SJCRH30 (cell line): Measurements from ENCODE around the gene MUSTN1. TPM values are rescaled to one million over a fixed set of nuclear protein-coding genes. Genes with fewer than 3 reads are reported as not detected.

Source experiments
- DNase-seq, 2 experiments: peaks; one replicate each; pipeline ENCODE4 v3.0.0-alpha.2; 2015 to 2020
- H3K27ac ChIP-seq: fragments of 250-450 bp; sonication (Bioruptor Pico); 2 replicates; pipeline ENCODE4 v1.5.1; 2020; ENCODE audit warnings: mild to moderate bottlenecking, moderate library complexity
- H3K27me3 ChIP-seq: fragments of 250-450 bp; sonication (Bioruptor Pico); 2 replicates; pipeline ENCODE4 v1.5.1; 2020; ENCODE audit warnings: mild to moderate bottlenecking, moderate library complexity
- H3K36me3 ChIP-seq: fragments of 250-450 bp; sonication (Bioruptor Pico); 2 replicates; pipeline ENCODE4 v1.5.1; 2020; ENCODE audit warnings: mild to moderate bottlenecking, moderate library complexity
- H3K4me1 ChIP-seq: fragments of 250-450 bp; sonication (Bioruptor Pico); 2 replicates; pipeline ENCODE4 v1.5.1; 2020; ENCODE audit warnings: mild to moderate bottlenecking, moderate library complexity
- H3K4me3 ChIP-seq: fragments of 250-450 bp; sonication (Bioruptor Pico); 2 replicates; pipeline ENCODE4 v1.5.1; 2020; ENCODE audit warnings: mild to moderate bottlenecking, moderate library complexity
- H3K9me3 ChIP-seq: fragments of 250-450 bp; sonication (Bioruptor Pico); replicated peaks from 2 replicates; pipeline ENCODE4 v1.5.1; 2020; ENCODE audit warnings: mild to moderate bottlenecking, moderate library complexity
- total RNA-seq: library from RNA; depleted of rRNA; stranded (reverse); fragments of >200 nt; shearing (Covaris generic); gene quantifications from 2 replicates; pipeline ENCODE4 v1.2.3, GENCODE V29; 2014

The MUSTN1 gene
- total RNA-seq, 1 experiment from 2014 or later: 35.7 TPM

- peaks cover 47% of the 10 kb centered on the region for H3K4me1 ChIP-seq
- peak overlapping the region; percentile 13 for H3K4me3 ChIP-seq
- H3K27me3 ChIP-seq: no peaks in the 10 kb centered on the region
- H3K27ac ChIP-seq: peak overlapping the region; percentile 57
- no peaks in the 10 kb centered on the region for H3K9me3 ChIP-seq
- peak; percentile 95 to 97 for DNase-seq
- H3K36me3 ChIP-seq: no peaks in the 10 kb centered on the region
Measured at GRCh38 chr3:52831500-52832301, 3.1 kb downstream of the MUSTN1 start.

- Histone ChIP-seq H3K9me3 (no peaks in the 10 kb centered on the region), H3K36me3 (no peaks in the 10 kb centered on the region), H3K27ac (peak within 1 kb of the TSS; percentile 57), H3K27me3 (no peaks in the 10 kb centered on the region), H3K4me3 (no peak within 1 kb of the TSS), H3K4me1 (peaks cover 45% of the 10 kb centered on the region)
- DNase-seq: no peak
Measured at GRCh38 chr3:52830535-52831258, 4.1 kb downstream of the MUSTN1 start, which contains the start of gene ITIH4. ITIH4 (minus strand) TSS chr3:52830672; CDS start chr3:52830642, 30 bp downstream.

- Histone ChIP-seq H3K27me3 (no peaks in the 10 kb centered on the region), H3K36me3 (no peaks in the 10 kb centered on the region), H3K4me3 (no peak overlapping the region), H3K9me3 (no peaks in the 10 kb centered on the region), H3K27ac (no peak overlapping the region), H3K4me1 (peaks cover 40% of the 10 kb centered on the region)
- no peak for DNase-seq
Measured at GRCh38 chr3:52829906-52830463, 4.8 kb downstream of the MUSTN1 start.

- Histone ChIP-seq H3K4me1 (peaks cover 40% of the 10 kb centered on the region), H3K27ac (no peak overlapping the region), H3K4me3 (no peak overlapping the region), H3K9me3 (no peaks in the 10 kb centered on the region), H3K36me3 (no peaks in the 10 kb centered on the region), H3K27me3 (no peaks in the 10 kb centered on the region)
- DNase-seq: no peak
Measured at GRCh38 chr3:52829482-52829881, 5.3 kb downstream of the MUSTN1 start.

- Histone ChIP-seq H3K27me3 (no peaks in the 10 kb centered on the region), H3K36me3 (no peaks in the 10 kb centered on the region), H3K4me1 (peaks cover 30% of the 10 kb centered on the region), H3K9me3 (no peaks in the 10 kb centered on the region), H3K27ac (0 out of 2 replicates have a peak overlapping the region, but pooled peaks have one; percentile 25), H3K4me3 (no peak overlapping the region)
- DNase-seq: no peak
Measured at GRCh38 chr3:52827866-52828376, 6.9 kb downstream of the MUSTN1 start.

- Histone ChIP-seq H3K9me3 (no peaks in the 10 kb centered on the region), H3K27me3 (no peaks in the 10 kb centered on the region), H3K36me3 (no peaks in the 10 kb centered on the region), H3K4me3 (no peak overlapping the region), H3K27ac (0 out of 2 replicates have a peak overlapping the region, but pooled peaks have one; percentile 25), H3K4me1 (peaks cover 30% of the 10 kb centered on the region)
- DNase-seq: peak; percentile 63 to 69
Measured at GRCh38 chr3:52827441-52827840, 7.4 kb downstream of the MUSTN1 start.

- Histone ChIP-seq H3K27me3 (no peaks in the 10 kb centered on the region), H3K4me1 (peaks cover 9% of the 10 kb centered on the region; the same call in 1 of the 2 replicates), H3K36me3 (no peaks in the 10 kb centered on the region), H3K27ac (no peak overlapping the region), H3K9me3 (no peaks in the 10 kb centered on the region), H3K4me3 (no peak overlapping the region)
- no peak for DNase-seq
Measured at GRCh38 chr3:52824037-52824436, 10.8 kb downstream of the MUSTN1 start.

- Histone ChIP-seq H3K27me3 (no peaks in the 10 kb centered on the region), H3K4me1 (no peaks in the 10 kb centered on the region), H3K27ac (no peak overlapping the region), H3K9me3 (no peaks in the 10 kb centered on the region), H3K36me3 (no peaks in the 10 kb centered on the region), H3K4me3 (no peak overlapping the region)
- DNase-seq: no peak
Measured at GRCh38 chr3:52822363-52822762, 12.5 kb downstream of the MUSTN1 start.

GRCh38 chr3:52820736-52821135, 14.1 kb downstream of the MUSTN1 start:
- Histone ChIP-seq H3K27ac (no peak overlapping the region), H3K27me3 (no peaks in the 10 kb centered on the region), H3K36me3 (no peaks in the 10 kb centered on the region), H3K9me3 (no peaks in the 10 kb centered on the region), H3K4me1 (no peaks in the 10 kb centered on the region), H3K4me3 (no peak overlapping the region)
- peak in 1 of 2 experiments; percentile 34 for DNase-seq

- H3K4me3 ChIP-seq: no peak overlapping the region
- no peaks in the 10 kb centered on the region for H3K36me3 ChIP-seq
- H3K9me3 ChIP-seq: no peaks in the 10 kb centered on the region
- H3K27me3 ChIP-seq: no peaks in the 10 kb centered on the region
- no peak for DNase-seq
- H3K4me1 ChIP-seq: no peaks in the 10 kb centered on the region
- H3K27ac ChIP-seq: no peak overlapping the region
Measured at GRCh38 chr3:52819936-52820335, 14.9 kb downstream of the MUSTN1 start.

GRCh38 chr3:52817860-52818259, 17.0 kb downstream of the MUSTN1 start:
- DNase-seq: no peak
- Histone ChIP-seq H3K27me3 (no peaks in the 10 kb centered on the region), H3K4me1 (no peaks in the 10 kb centered on the region), H3K27ac (no peak overlapping the region), H3K36me3 (no peaks in the 10 kb centered on the region), H3K4me3 (no peak overlapping the region), H3K9me3 (no peaks in the 10 kb centered on the region)

GRCh38 chr3:52817221-52817620, 17.6 kb downstream of the MUSTN1 start:
- Histone ChIP-seq H3K4me3 (no peak overlapping the region), H3K9me3 (no peaks in the 10 kb centered on the region), H3K4me1 (no peaks in the 10 kb centered on the region), H3K36me3 (no peaks in the 10 kb centered on the region), H3K27me3 (no peaks in the 10 kb centered on the region), H3K27ac (no peak overlapping the region)
- no peak for DNase-seq

- H3K36me3 ChIP-seq: no peaks in the 10 kb centered on the region
- DNase-seq: no peak
- no peaks in the 10 kb centered on the region for H3K27me3 ChIP-seq
- no peak overlapping the region for H3K4me3 ChIP-seq
- H3K27ac ChIP-seq: no peak overlapping the region
- no peaks in the 10 kb centered on the region for H3K4me1 ChIP-seq
- H3K9me3 ChIP-seq: no peaks in the 10 kb centered on the region
Measured at GRCh38 chr3:52816654-52817053, 18.2 kb downstream of the MUSTN1 start.

- H3K4me1 ChIP-seq: no peaks in the 10 kb centered on the region
- DNase-seq: no peak
- H3K27ac ChIP-seq: no peak overlapping the region
- no peaks in the 10 kb centered on the region for H3K9me3 ChIP-seq
- H3K36me3 ChIP-seq: no peaks in the 10 kb centered on the region
- H3K4me3 ChIP-seq: no peak overlapping the region
- H3K27me3 ChIP-seq: no peaks in the 10 kb centered on the region
Measured at GRCh38 chr3:52816199-52816598, 18.6 kb downstream of the MUSTN1 start.

- no peak for DNase-seq
- Histone ChIP-seq H3K9me3 (no peaks in the 10 kb centered on the region), H3K4me3 (no peak overlapping the region), H3K27ac (no peak overlapping the region), H3K4me1 (no peaks in the 10 kb centered on the region), H3K36me3 (no peaks in the 10 kb centered on the region), H3K27me3 (no peaks in the 10 kb centered on the region)
Measured at GRCh38 chr3:52813810-52814209, 21.0 kb downstream of the MUSTN1 start.
